HFF-Myc (cell line): ENCODE data around the gene SSR2.
A peak's percentile ranks its signal among the peaks of the same experiment; 100 is the strongest.

Source experiments
- DNase-seq: peaks from one replicate; pipeline ENCODE4 v3.0.0-alpha.2; 2011; ENCODE audit warnings: low read depth; ENCODE audit errors: extremely low read depth
- H3K4me3 ChIP-seq: replicated peaks from 2 replicates; pipeline ENCODE4 v1.5.1; 2011; ENCODE audit warnings: low read depth, mild to moderate bottlenecking, control low read depth, low read length
- CTCF ChIP-seq: IDR thresholded peaks from 2 replicates; pipeline ENCODE4 v1.5.1; 2012; ENCODE audit warnings: mild to moderate bottlenecking, low read depth, low read length, control low read depth; ENCODE audit errors: missing control alignments

Gene SSR2

GRCh38 chr1:156064615-156065014, 43.9 kb upstream of the SSR2 start:
- no peak overlapping the region for H3K4me3 ChIP-seq
- no peak for TF ChIP-seq CTCF
- no peak for DNase-seq

GRCh38 chr1:156063997-156064285, 43.2 kb upstream of the SSR2 start:
- no peak for TF ChIP-seq CTCF
- no peak for DNase-seq
- H3K4me3 ChIP-seq, result no peak overlapping the region

GRCh38 chr1:156062189-156062588, 41.4 kb upstream of the SSR2 start:
- H3K4me3 ChIP-seq, result no peak overlapping the region
- no peak for TF ChIP-seq CTCF
- no peak for DNase-seq

DNA sequence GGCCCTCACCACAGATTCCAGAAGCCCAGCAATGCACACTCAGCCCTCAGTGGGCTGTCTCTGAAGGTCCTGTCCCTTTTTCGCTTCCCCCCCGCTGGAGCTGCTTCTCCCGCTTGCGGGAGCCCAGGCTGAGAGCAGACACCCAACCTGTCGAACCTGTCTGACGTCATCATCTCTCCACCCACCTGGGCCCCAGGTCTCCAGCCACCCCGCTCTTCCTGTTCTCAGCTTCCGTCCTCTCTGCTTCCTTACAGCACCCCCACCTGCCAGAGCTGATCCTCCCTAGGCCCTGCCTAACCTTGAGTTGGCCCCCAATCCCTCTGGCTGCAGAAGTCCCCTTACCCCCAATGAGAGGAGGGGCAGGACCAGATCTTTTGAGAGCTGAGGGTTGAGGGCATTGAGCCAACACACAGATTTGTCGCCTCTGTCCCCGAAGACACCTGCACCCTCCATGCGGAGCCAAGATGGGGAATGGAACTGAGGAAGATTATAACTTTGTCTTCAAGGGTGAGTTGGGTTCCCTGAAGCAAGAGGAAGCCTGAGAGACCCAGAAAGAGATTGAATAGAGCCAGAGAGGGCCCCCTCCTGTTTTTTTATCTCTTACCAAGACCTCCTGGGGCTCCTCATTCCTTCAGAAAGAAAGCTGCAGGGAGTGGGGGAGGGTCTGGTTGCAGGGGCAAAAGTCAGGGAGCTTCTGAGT, 40.3 kb upstream of the SSR2 start, which contains the start of gene RAB25:
RAB25 (plus strand) TSS at position 224 of the 700 bp plus-strand sequence; CDS start at position 465, 241 bp downstream.
- no peak for TF ChIP-seq CTCF
- H3K4me3 ChIP-seq, result no peak within 1 kb of the TSS
- DNase-seq, result no peak

- no peak for DNase-seq
- H3K4me3 ChIP-seq, result no peak overlapping the region
- no peak for TF ChIP-seq CTCF
These were observed 35.6 kb upstream of the SSR2 start for GRCh38 chr1:156056326-156056849.

DNA sequence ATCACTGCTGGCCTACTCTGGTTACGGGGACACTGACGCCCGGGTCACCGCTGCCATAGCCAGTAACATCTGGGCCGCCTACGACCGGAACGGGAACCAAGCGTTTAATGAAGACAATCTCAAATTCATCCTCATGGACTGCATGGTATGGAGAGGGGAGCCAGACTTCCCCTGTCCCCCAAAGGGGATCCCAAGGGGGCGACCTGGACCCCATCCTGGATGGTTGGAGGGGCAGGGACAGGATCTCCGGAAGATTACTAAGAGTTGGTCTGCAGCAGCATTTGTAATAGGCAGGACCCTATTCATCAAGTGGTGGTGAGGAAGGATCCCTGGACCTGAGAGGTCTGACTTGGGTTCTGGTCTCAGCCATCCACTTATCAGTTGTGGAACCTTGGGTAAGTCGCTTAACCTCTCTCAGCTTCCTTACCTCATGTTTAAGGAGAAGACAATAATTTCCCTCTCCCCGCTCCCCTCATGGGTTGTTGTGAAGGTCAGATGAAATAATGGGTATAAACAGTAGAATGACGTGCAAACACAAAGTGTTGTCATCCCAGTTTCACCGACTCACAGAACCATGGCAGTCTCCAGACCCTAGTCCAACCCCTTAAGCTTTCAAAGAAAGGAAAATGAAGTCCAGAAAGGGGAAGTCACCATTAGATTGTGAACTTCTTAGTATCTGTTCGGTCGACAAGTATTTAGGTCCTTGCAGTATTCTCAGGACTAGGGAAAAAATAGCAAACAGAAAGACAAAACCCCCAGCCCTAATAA, 34.7 kb upstream of the SSR2 start:
- DNase-seq, result no peak
- TF ChIP-seq CTCF, result no peak
- peak overlapping the region; percentile 83 for H3K4me3 ChIP-seq
